NT2/D1 (cell line): ENCODE data around the gene AP5M1.

Source experiments
- SUZ12 ChIP-seq: IDR thresholded peaks from 2 replicates; pipeline ENCODE4 v1.6.1; 2011; ENCODE audit not compliant: insufficient read length, insufficient read depth; ENCODE audit errors: extremely low read depth
- YY1 ChIP-seq: IDR thresholded peaks from 2 replicates; pipeline ENCODE4 v1.6.1; 2011; ENCODE audit not compliant: insufficient read length, insufficient read depth
- ZNF274 ChIP-seq: IDR thresholded peaks from 2 replicates; pipeline ENCODE4 v1.6.1; 2011; ENCODE audit warnings: mild to moderate bottlenecking, low read depth, low read length

DNA sequence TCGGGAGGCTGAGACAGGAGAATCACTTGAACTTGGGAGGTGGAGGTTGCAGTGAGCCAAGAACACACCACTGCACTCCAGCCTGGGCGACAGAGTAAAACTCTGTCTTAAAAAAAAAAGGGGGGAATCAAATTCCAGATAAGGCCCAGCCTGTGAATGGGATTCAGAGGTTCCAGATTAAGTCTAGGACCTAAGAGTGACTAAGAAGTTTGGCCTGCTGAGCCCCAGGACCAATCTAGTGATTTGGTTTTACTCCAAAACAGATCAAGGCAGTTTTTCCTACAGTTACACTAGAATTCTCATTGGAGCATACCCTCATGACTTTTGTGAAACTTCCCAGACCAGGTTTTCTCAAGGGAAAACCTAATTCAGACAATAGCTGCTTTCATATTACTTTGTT lies 22.8 kb upstream of the AP5M1 start:
- no peak for TF ChIP-seq ZNF274
- TF ChIP-seq YY1: no peak
- TF ChIP-seq SUZ12: no peak
